ENCODE measurements around the gene CLECL1.
"Not testable (repeated sequence)": the region's sequence is repeated elsewhere in the genome, so short reads cannot be mapped to it uniquely, and the experiment has no call there.

The CLECL1 gene

GRCh38 chr12:9704561-9704960 is 28.3 kb downstream of the CLECL1 start:
- not testable (repeated sequence) for H2BK5ac ChIP-seq (ENCODE audit: low read depth, low read length, poor library complexity, severe bottlenecking); H3K79me1 ChIP-seq (replicated peaks; ENCODE audit: low read length, poor library complexity, severe bottlenecking); H3K27ac ChIP-seq (ENCODE audit: low read length, poor library complexity, severe bottlenecking); DNase-seq; H3K4ac ChIP-seq (ENCODE audit: low read depth in 1 of 2, low read length in 2 of 2); H3K23ac ChIP-seq (ENCODE audit: low read length in 2 of 2); H2BK120ac ChIP-seq (ENCODE audit: low read depth, low read length); H2AK5ac ChIP-seq (ENCODE audit: low read length, severe bottlenecking); H3K4me3 ChIP-seq (ENCODE audit: insufficient read depth in 1 of 2, low read depth in 1 of 2, low read length in 2 of 2); H3K36me3 ChIP-seq (ENCODE audit: control insufficient read depth in 1 of 2, insufficient read depth in 2 of 2, low read depth in 1 of 2, low read length in 2 of 2); H2BK15ac ChIP-seq (ENCODE audit: low read depth, poor library complexity, severe bottlenecking); H3K27me3 ChIP-seq (ENCODE audit: control insufficient read depth in 1 of 2, insufficient read depth in 1 of 2, low read length in 2 of 2); H4K91ac ChIP-seq (ENCODE audit: low read length); H2BK12ac ChIP-seq (ENCODE audit: low read length in 2 of 2); H3K18ac ChIP-seq (ENCODE audit: low read depth in 1 of 2, low read length in 2 of 2); H3K4me2 ChIP-seq (ENCODE audit: low read length, poor library complexity, severe bottlenecking); H3K4me1 ChIP-seq (ENCODE audit: control insufficient read depth, insufficient read depth, low read depth, low read length); H3K9ac ChIP-seq (ENCODE audit: low read length); H4K8ac ChIP-seq (ENCODE audit: low read length); H3K14ac ChIP-seq (ENCODE audit: low read length in 2 of 2); H2AFZ ChIP-seq (ENCODE audit: low read depth, low read length); H3K9me3 ChIP-seq (ENCODE audit: control insufficient read depth, low read length)
- WGBS = 99% methylated on average over 5 of the region's 5 CpGs

GRCh38 chr12:9702255-9702654 is 30.6 kb downstream of the CLECL1 start:
- Histone ChIP-seq H3K79me1 (replicated peaks; ENCODE audit: low read length, poor library complexity, severe bottlenecking) (no peaks in the 10 kb centered on the region), H3K36me3 (ENCODE audit: control insufficient read depth in 1 of 2, insufficient read depth in 2 of 2, low read depth in 1 of 2, low read length in 2 of 2) (no peaks in the 10 kb centered on the region), H3K27ac (ENCODE audit: low read length, poor library complexity, severe bottlenecking) (no peak overlapping the region), H4K8ac (ENCODE audit: low read length) (no peak overlapping the region), H4K91ac (ENCODE audit: low read length) (no peak overlapping the region), H2AFZ (ENCODE audit: low read depth, low read length) (no peak overlapping the region), H3K18ac (ENCODE audit: low read depth in 1 of 2, low read length in 2 of 2) (no peak overlapping the region), H3K9ac (ENCODE audit: low read length) (no peak overlapping the region), H3K9me3 (ENCODE audit: control insufficient read depth, low read length) (no peaks in the 10 kb centered on the region), H3K4ac (ENCODE audit: low read depth in 1 of 2, low read length in 2 of 2) (no peak overlapping the region), H3K27me3 (ENCODE audit: control insufficient read depth in 1 of 2, insufficient read depth in 1 of 2, low read length in 2 of 2) (no peaks in the 10 kb centered on the region), H2BK15ac (ENCODE audit: low read depth, poor library complexity, severe bottlenecking) (no peak overlapping the region), H3K4me1 (ENCODE audit: control insufficient read depth, insufficient read depth, low read depth, low read length) (no peaks in the 10 kb centered on the region), H2BK120ac (ENCODE audit: low read depth, low read length) (no peak overlapping the region), H3K14ac (ENCODE audit: low read length in 2 of 2) (no peak overlapping the region), H2AK5ac (ENCODE audit: low read length, severe bottlenecking) (no peak overlapping the region), H2BK5ac (ENCODE audit: low read depth, low read length, poor library complexity, severe bottlenecking) (no peak overlapping the region), H2BK12ac (ENCODE audit: low read length in 2 of 2) (no peak overlapping the region), H3K23ac (ENCODE audit: low read length in 2 of 2) (no peak overlapping the region), H3K4me2 (ENCODE audit: low read length, poor library complexity, severe bottlenecking) (no peak overlapping the region), H3K4me3 (ENCODE audit: insufficient read depth in 1 of 2, low read depth in 1 of 2, low read length in 2 of 2) (no peak overlapping the region)
- no CpG with 5 or more reads among the region's 3 CpGs for WGBS
- DNase-seq = no peak

- Histone ChIP-seq H3K27ac (ENCODE audit: low read length, poor library complexity, severe bottlenecking) (no peak overlapping the region), H3K4me2 (ENCODE audit: low read length, poor library complexity, severe bottlenecking) (no peak overlapping the region), H2BK12ac (ENCODE audit: low read length in 2 of 2) (no peak overlapping the region), H3K4me3 (ENCODE audit: insufficient read depth in 1 of 2, low read depth in 1 of 2, low read length in 2 of 2) (no peak overlapping the region), H3K27me3 (ENCODE audit: control insufficient read depth in 1 of 2, insufficient read depth in 1 of 2, low read length in 2 of 2) (no peaks in the 10 kb centered on the region), H2BK5ac (ENCODE audit: low read depth, low read length, poor library complexity, severe bottlenecking) (no peak overlapping the region), H3K4ac (ENCODE audit: low read depth in 1 of 2, low read length in 2 of 2) (no peak overlapping the region), H3K9ac (ENCODE audit: low read length) (no peak overlapping the region), H4K91ac (ENCODE audit: low read length) (no peak overlapping the region), H2BK120ac (ENCODE audit: low read depth, low read length) (no peak overlapping the region), H3K36me3 (ENCODE audit: control insufficient read depth in 1 of 2, insufficient read depth in 2 of 2, low read depth in 1 of 2, low read length in 2 of 2) (no peaks in the 10 kb centered on the region), H3K79me1 (replicated peaks; ENCODE audit: low read length, poor library complexity, severe bottlenecking) (no peaks in the 10 kb centered on the region), H2AFZ (ENCODE audit: low read depth, low read length) (no peak overlapping the region), H4K8ac (ENCODE audit: low read length) (no peak overlapping the region), H2BK15ac (ENCODE audit: low read depth, poor library complexity, severe bottlenecking) (no peak overlapping the region), H2AK5ac (ENCODE audit: low read length, severe bottlenecking) (no peak overlapping the region), H3K9me3 (ENCODE audit: control insufficient read depth, low read length) (no peaks in the 10 kb centered on the region), H3K23ac (ENCODE audit: low read length in 2 of 2) (no peak overlapping the region), H3K18ac (ENCODE audit: low read depth in 1 of 2, low read length in 2 of 2) (no peak overlapping the region), H3K4me1 (ENCODE audit: control insufficient read depth, insufficient read depth, low read depth, low read length) (no peaks in the 10 kb centered on the region), H3K14ac (ENCODE audit: low read length in 2 of 2) (no peak overlapping the region)
- 94% methylated on average over 1 of the region's 1 CpG for WGBS
- DNase-seq = no peak
Measured at GRCh38 chr12:9701380-9702154, 31.3 kb downstream of the CLECL1 start.

GRCh38 chr12:9700606-9700956 is 32.3 kb downstream of the CLECL1 start:
- Histone ChIP-seq H3K18ac (ENCODE audit: low read depth in 1 of 2, low read length in 2 of 2) (no peak overlapping the region), H4K91ac (ENCODE audit: low read length) (no peak overlapping the region), H2BK120ac (ENCODE audit: low read depth, low read length) (no peak overlapping the region), H3K79me1 (replicated peaks; ENCODE audit: low read length, poor library complexity, severe bottlenecking) (no peaks in the 10 kb centered on the region), H2BK15ac (ENCODE audit: low read depth, poor library complexity, severe bottlenecking) (no peak overlapping the region), H3K4ac (ENCODE audit: low read depth in 1 of 2, low read length in 2 of 2) (no peak overlapping the region), H2AK5ac (ENCODE audit: low read length, severe bottlenecking) (no peak overlapping the region), H3K27me3 (ENCODE audit: control insufficient read depth in 1 of 2, insufficient read depth in 1 of 2, low read length in 2 of 2) (no peaks in the 10 kb centered on the region), H3K36me3 (ENCODE audit: control insufficient read depth in 1 of 2, insufficient read depth in 2 of 2, low read depth in 1 of 2, low read length in 2 of 2) (peaks cover 0 to under 1% of the 10 kb centered on the region in 2 experiments), H3K23ac (ENCODE audit: low read length in 2 of 2) (no peak overlapping the region), H3K14ac (ENCODE audit: low read length in 2 of 2) (no peak overlapping the region), H3K4me3 (ENCODE audit: insufficient read depth in 1 of 2, low read depth in 1 of 2, low read length in 2 of 2) (no peak overlapping the region), H3K4me1 (ENCODE audit: control insufficient read depth, insufficient read depth, low read depth, low read length) (no peaks in the 10 kb centered on the region), H2BK5ac (ENCODE audit: low read depth, low read length, poor library complexity, severe bottlenecking) (no peak overlapping the region), H3K9ac (ENCODE audit: low read length) (no peak overlapping the region), H3K9me3 (ENCODE audit: control insufficient read depth, low read length) (no peaks in the 10 kb centered on the region), H4K8ac (ENCODE audit: low read length) (no peak overlapping the region), H2AFZ (ENCODE audit: low read depth, low read length) (no peak overlapping the region), H2BK12ac (ENCODE audit: low read length in 2 of 2) (no peak overlapping the region), H3K27ac (ENCODE audit: low read length, poor library complexity, severe bottlenecking) (no peak overlapping the region), H3K4me2 (ENCODE audit: low read length, poor library complexity, severe bottlenecking) (no peak overlapping the region)
- 91% methylated on average over 2 of the region's 2 CpGs for WGBS
- DNase-seq = no peak

Data from mesenchymal stem cell (in vitro differentiated cells and primary cell).